Upper lobe of right lung (tissue), 1 donor: ENCODE measurements around the gene OARD1. TPM values are rescaled to one million over a fixed set of nuclear protein-coding genes. Genes with fewer than 3 reads are reported as not detected.

Experiments used
- ATAC-seq: fragments of 200-7000 bp; cut with Tn5 transposase; one replicate; pipeline ENCODE4 v1.9.1; 2020; ENCODE audit warnings: mild to moderate bottlenecking, moderate library complexity
- DNase-seq: peaks from one replicate; pipeline ENCODE4 v3.0.0-alpha.2; 2020
- H3K27ac ChIP-seq: fragments of 200-600 bp; one replicate; pipeline ENCODE4 v1.8.0; 2022
- H3K27me3 ChIP-seq: fragments of 200-600 bp; one replicate; pipeline ENCODE4 v1.8.0; 2022; ENCODE audit warnings: mild to moderate bottlenecking
- H3K36me3 ChIP-seq: fragments of 200-600 bp; one replicate; pipeline ENCODE4 v1.8.0; 2022
- H3K4me1 ChIP-seq: fragments of 200-600 bp; one replicate; pipeline ENCODE4 v1.8.0; 2022
- H3K4me3 ChIP-seq: fragments of 200-600 bp; one replicate; pipeline ENCODE4 v1.8.0; 2022; ENCODE audit warnings: mild to moderate bottlenecking
- H3K9me3 ChIP-seq: fragments of 200-600 bp; one replicate; pipeline ENCODE4 v1.8.0; 2022
- intact Hi-C: fragments of 100-400 bp; cut with DNase I; formaldehyde crosslinking; loops from one replicate; pipeline ENCODE4 v1.11.0; 2022
- total RNA-seq: library from RNA; stranded (reverse); fragmentation: NEBNext Ultra II Directional; extraction: Animal tissue kit (Norgen Biotek cat#: 25700); gene quantifications from one replicate; pipeline ENCODE4 v1.2.1, GENCODE V29; 2021
- TF ChIP-seq, protein P1 (sequence below): fragments of 200-600 bp; IDR thresholded peaks from one replicate; pipeline ENCODE4 v1.8.0; 2022; ENCODE audit warnings: antibody characterized with exemption
- donor health status: DM: no; HTN: yes; CAD: no; lungs with severe emphysema.

The OARD1 gene
- total RNA-seq, 1 donor from 2014 or later, result 22.1 TPM

DNA sequence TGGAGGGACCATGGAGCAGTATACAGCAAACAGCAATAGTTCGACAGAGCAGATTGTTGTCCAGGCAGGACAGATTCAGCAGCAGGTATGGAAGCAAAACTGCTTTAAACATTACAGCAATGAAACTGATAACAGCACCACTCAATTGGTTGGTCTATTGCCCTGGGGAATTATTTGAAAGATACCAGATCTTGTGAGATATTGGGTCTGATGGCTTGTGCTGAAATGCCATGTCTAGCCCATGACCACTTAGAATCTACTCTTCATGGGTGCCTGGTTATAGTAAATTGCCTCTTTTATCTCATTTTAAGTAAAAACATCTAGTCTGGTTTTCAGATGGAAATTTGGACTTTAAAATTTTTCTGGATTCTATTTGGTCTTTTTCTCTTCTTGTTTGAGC lies 6.9 kb upstream of the OARD1 start:
- Histone ChIP-seq H3K4me1 (peaks cover 27% of the 10 kb centered on the region), H3K36me3 (peaks cover 44% of the 10 kb centered on the region), H3K9me3 (no peaks in the 10 kb centered on the region), H3K4me3 (no peak overlapping the region), H3K27ac (no peak overlapping the region), H3K27me3 (no peaks in the 10 kb centered on the region)
- DNase-seq (no peak), ATAC-seq (no peak)
- intact Hi-C loops, result no loop called here
- TF ChIP-seq, protein P1, sequence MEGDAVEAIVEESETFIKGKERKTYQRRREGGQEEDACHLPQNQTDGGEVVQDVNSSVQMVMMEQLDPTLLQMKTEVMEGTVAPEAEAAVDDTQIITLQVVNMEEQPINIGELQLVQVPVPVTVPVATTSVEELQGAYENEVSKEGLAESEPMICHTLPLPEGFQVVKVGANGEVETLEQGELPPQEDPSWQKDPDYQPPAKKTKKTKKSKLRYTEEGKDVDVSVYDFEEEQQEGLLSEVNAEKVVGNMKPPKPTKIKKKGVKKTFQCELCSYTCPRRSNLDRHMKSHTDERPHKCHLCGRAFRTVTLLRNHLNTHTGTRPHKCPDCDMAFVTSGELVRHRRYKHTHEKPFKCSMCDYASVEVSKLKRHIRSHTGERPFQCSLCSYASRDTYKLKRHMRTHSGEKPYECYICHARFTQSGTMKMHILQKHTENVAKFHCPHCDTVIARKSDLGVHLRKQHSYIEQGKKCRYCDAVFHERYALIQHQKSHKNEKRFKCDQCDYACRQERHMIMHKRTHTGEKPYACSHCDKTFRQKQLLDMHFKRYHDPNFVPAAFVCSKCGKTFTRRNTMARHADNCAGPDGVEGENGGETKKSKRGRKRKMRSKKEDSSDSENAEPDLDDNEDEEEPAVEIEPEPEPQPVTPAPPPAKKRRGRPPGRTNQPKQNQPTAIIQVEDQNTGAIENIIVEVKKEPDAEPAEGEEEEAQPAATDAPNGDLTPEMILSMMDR, result no peak

DNA sequence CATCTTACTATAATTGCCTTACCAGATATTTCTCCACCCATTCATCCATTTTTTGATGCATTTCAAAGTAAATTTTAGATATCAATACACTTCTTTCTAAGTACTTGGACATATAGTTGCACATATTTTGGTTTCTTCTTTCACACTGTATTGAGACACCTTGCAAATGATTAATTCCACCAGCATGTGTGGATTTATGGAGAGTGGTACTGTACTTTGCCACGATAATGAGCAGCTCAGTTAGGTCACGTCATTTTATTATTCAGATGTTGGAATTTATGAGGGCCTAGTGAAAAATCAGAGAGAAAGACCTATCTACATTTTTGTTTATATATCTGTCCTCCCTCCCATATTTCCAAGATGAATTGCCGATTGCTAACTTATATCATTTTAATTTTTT lies 5.9 kb upstream of the OARD1 start:
- Histone ChIP-seq H3K9me3 (no peaks in the 10 kb centered on the region), H3K4me3 (no peak overlapping the region), H3K36me3 (peaks cover 39% of the 10 kb centered on the region), H3K4me1 (peaks cover 27% of the 10 kb centered on the region), H3K27me3 (no peaks in the 10 kb centered on the region), H3K27ac (no peak overlapping the region)
- TF ChIP-seq, protein P1, result no peak
- DNase-seq (no peak), ATAC-seq (no peak)
- intact Hi-C loops, result no loop called here

DNA sequence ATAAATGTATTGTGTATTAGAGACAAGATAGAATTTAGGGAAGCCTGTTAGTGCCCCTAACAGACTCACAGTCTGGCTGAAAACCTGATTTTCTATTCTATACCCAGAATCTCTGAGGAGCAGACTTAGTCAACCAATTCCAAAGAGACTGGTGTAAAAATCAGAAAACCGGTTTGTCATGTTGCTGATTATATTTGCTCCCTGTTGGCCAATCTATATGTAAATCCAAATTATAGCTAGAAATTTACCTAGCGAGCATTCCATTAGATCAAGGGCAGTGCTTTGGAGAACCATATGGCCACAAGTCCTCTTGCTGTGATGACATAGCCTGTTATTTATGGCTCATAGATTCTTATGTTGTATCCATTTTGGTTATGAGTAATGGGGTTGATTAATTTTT lies 5.4 kb upstream of the OARD1 start:
- H3K27me3 ChIP-seq, result no peaks in the 10 kb centered on the region
- no peaks in the 10 kb centered on the region for H3K9me3 ChIP-seq
- no peak overlapping the region for H3K27ac ChIP-seq
- H3K4me3 ChIP-seq, result no peak overlapping the region
- H3K4me1 ChIP-seq, result peaks cover 27% of the 10 kb centered on the region
- DNase-seq (no peak), ATAC-seq (no peak)
- peaks cover 38% of the 10 kb centered on the region for H3K36me3 ChIP-seq
- intact Hi-C loops, result no loop called here
- TF ChIP-seq, protein P1, result no peak

DNA sequence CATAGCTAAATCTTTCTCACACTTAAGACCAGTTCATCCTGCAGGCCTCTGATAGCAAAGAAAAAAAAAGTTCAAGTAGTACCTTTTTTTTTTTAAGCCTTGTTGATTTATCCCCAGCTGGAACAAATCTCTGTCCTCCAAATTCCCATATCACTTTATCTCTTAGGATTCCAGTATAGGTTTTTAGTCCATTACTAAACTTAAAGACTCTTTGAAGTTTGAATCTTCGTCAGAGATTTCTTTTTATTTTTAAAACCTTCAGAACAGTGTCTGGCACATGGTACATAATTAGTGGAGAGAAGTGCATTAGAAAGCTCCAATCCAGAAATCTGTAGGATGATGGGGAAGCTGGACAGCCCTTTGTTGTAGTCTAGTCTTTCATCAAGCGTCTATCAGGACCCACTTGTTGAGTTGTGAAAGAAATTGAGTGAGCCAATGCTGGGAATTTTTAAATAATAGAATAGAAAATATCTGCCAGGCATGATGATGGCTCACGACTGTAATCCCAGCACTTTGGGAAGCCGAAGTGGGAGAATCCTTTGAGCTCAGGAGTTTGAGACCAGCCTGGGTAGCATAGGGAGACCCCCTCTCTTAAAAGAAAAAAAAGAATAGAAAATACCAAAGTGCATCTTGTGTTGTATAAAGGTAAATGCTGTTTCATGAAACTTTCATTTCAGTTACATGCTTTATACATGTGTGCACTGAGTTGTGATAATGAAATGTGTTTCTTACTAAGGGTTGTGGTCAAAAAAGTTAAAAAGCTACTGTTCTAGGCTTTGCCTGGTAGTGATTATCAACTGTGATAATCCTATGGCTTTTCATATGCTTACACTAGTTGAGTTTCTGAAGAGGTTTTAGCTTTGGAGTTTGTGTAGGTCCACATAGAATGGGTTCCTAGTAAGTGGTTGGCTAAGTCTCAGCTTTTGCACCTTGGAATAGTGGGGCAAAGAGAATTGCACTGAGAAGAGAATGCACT lies 3.8 kb upstream of the OARD1 start:
- DNase-seq (no peak), ATAC-seq (no peak)
- no peaks in the 10 kb centered on the region for H3K27me3 ChIP-seq
- H3K4me3 ChIP-seq, result no peak overlapping the region
- H3K9me3 ChIP-seq, result no peaks in the 10 kb centered on the region
- intact Hi-C loops, result no loop called here
- TF ChIP-seq, protein P1, result no peak
- peaks cover 23% of the 10 kb centered on the region for H3K36me3 ChIP-seq
- H3K27ac ChIP-seq, result no peak overlapping the region
- peaks cover 30% of the 10 kb centered on the region for H3K4me1 ChIP-seq

DNA sequence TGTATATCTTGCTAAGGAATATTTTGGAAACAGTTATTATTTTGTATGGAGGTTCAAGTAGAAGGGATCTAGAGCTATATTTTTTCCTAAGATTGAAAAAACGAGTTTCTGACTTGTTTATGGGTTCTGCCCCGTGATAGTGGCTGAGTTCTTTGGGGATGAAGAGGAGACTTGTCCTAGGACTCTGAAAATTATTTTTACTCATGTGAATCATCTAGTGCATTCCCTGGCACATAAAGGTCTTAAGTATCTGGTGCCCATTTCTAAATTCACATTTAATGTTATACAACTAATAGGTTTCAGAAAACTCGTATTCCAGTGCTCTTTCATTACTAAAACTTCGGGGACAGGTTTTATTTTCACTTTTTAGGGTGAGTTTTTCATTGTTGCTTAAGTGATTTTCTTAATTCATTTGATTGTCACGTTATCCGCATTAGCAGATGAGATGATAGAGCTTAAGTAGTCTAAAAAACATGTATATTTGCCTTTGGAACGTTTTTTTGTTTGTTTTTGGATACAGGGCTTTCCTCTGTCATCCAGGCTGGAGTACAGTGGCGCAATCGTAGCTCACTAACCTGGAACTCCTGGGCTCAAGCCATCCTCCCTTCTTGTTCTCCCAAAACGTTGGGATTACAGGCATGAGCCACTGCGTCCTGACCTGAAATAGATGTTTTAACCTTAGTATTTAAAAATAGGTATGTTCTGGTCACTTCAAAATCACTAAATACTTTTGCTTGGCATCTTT lies 2.7 kb upstream of the OARD1 start:
- intact Hi-C loops, result no loop called here
- Histone ChIP-seq H3K27me3 (no peaks in the 10 kb centered on the region), H3K4me1 (peaks cover 36% of the 10 kb centered on the region), H3K27ac (peak overlapping the region; percentile 98), H3K4me3 (peak overlapping the region; percentile 87), H3K36me3 (peaks cover 12% of the 10 kb centered on the region), H3K9me3 (no peaks in the 10 kb centered on the region)
- TF ChIP-seq, protein P1, result no peak
- DNase-seq (no peak), ATAC-seq (no peak)
